HL-60 (cell line): ENCODE measurements around the gene COX4I1.
"Not testable (repeated sequence)": the region's sequence is repeated elsewhere in the genome, so short reads cannot be mapped to it uniquely, and the experiment has no call there.

Source experiments
- DNase-seq, 2 experiments: peaks; one replicate each; pipeline ENCODE4 v3.0.0-alpha.2; 2010 to 2020; ENCODE audit warnings: low read depth in 1 of 2, low spot score in 1 of 2
- H3K27ac ChIP-seq: fragments of 250-450 bp; sonication (Bioruptor Pico); replicated peaks from 2 replicates; pipeline ENCODE4 v1.5.1; 2020; ENCODE audit warnings: mild to moderate bottlenecking, moderate library complexity
- H3K27me3 ChIP-seq: fragments of 250-450 bp; sonication (Bioruptor Pico); 2 replicates; pipeline ENCODE4 v1.5.1; 2021; ENCODE audit warnings: mild to moderate bottlenecking, moderate library complexity; ENCODE audit not compliant: insufficient read depth, poor library complexity, severe bottlenecking
- H3K4me3 ChIP-seq: replicated peaks from 2 replicates; pipeline ENCODE4 v1.5.1; 2011; ENCODE audit warnings: mild to moderate bottlenecking, control low read depth, low read length; ENCODE audit not compliant: insufficient read depth
- CTCF ChIP-seq: IDR thresholded peaks from one replicate; pipeline ENCODE4 v1.5.1; 2011; ENCODE audit warnings: low read length, control low read depth, inconsistent platforms; ENCODE audit not compliant: insufficient read depth
- GABPA ChIP-seq: IDR thresholded peaks from 2 replicates; pipeline ENCODE4 v1.6.1; 2012; ENCODE audit warnings: low read depth
- POLR2AphosphoS5 ChIP-seq: IDR thresholded peaks from 2 replicates; pipeline ENCODE4 v1.6.1; 2012; ENCODE audit warnings: low read depth
- REST ChIP-seq: IDR thresholded peaks from 2 replicates; pipeline ENCODE4 v1.6.1; 2012; ENCODE audit warnings: low read depth; ENCODE audit not compliant: insufficient replicate concordance
- SPI1 ChIP-seq: IDR thresholded peaks from 2 replicates; pipeline ENCODE4 v1.6.1; 2012; ENCODE audit warnings: low read depth, mild to moderate bottlenecking, borderline replicate concordance

COX4I1 gene

GRCh38 chr16:85812031-85812807, 12.7 kb downstream of the COX4I1 start:
- TF ChIP-seq SPI1 (no peak), POLR2AphosphoS5 (no peak), REST (no peak), CTCF (no peak)
- H3K27me3 ChIP-seq, result no peaks in the 10 kb centered on the region
- no peak for DNase-seq
- no peak overlapping the region for H3K4me3 ChIP-seq
- H3K27ac ChIP-seq, result no peak overlapping the region

GRCh38 chr16:85812811-85813700, 13.6 kb downstream of the COX4I1 start:
- TF ChIP-seq SPI1, result no peak
- no peak for TF ChIP-seq REST
- no peak for TF ChIP-seq GABPA
- TF ChIP-seq CTCF, result no peak
- no peak for TF ChIP-seq POLR2AphosphoS5

GRCh38 chr16:85816159-85816558, 16.7 kb downstream of the COX4I1 start:
- no peak overlapping the region for H3K27ac ChIP-seq
- no peak for DNase-seq
- H3K27me3 ChIP-seq, result no peaks in the 10 kb centered on the region
- TF ChIP-seq SPI1 (no peak), CTCF (no peak), POLR2AphosphoS5 (no peak), GABPA (no peak), REST (no peak)
- H3K4me3 ChIP-seq, result no peak overlapping the region

More at GRCh38 chr16:85812811-85813700, 13.6 kb downstream of the COX4I1 start:
- Histone ChIP-seq H3K27me3 (no peaks in the 10 kb centered on the region), H3K4me3 (no peak overlapping the region), H3K27ac (no peak overlapping the region)
- no peak for DNase-seq

- H3K27ac ChIP-seq, H3K4me3 ChIP-seq, DNase-seq, H3K27me3 ChIP-seq: not testable (repeated sequence)
Observed at GRCh38 chr16:85817195-85817594, 17.7 kb downstream of the COX4I1 start.
